Neural progenitor cell (in vitro differentiated cells): ENCODE data around the gene CRYBB1.

Source experiments
- CTCF ChIP-seq: fragments of 200-600 bp; sonication (generic); IDR thresholded peaks from 2 replicates; pipeline ENCODE4 v1.5.1; 2017; ENCODE audit warnings: antibody characterized with exemption, mild to moderate bottlenecking
- EZH2phosphoT487 ChIP-seq: fragments of 200-600 bp; sonication (generic); IDR thresholded peaks from 2 replicates; pipeline ENCODE4 v1.6.1; 2017; ENCODE audit warnings: antibody characterized with exemption

- TF ChIP-seq CTCF (no peak), EZH2phosphoT487 (no peak)
These were observed 1.7 kb upstream of the CRYBB1 start for GRCh38 chr22:26619510-26619909.
